H9 (cell line): ENCODE measurements around the gene CFAP61. TPM values are rescaled to one million over a fixed set of nuclear protein-coding genes. Genes with fewer than 3 reads are reported as not detected.

Experiments used
- DNase-seq: peaks from one replicate; pipeline ENCODE4 v3.0.0-alpha.2; 2017
- H2AFZ ChIP-seq: one replicate; pipeline ENCODE4 v1.6.1; 2013; ENCODE audit warnings: mild to moderate bottlenecking, low read length, control low read depth, moderate library complexity
- H2AK5ac ChIP-seq: 2 replicates; pipeline ENCODE4 v1.6.1; 2013; ENCODE audit warnings: low read length, control low read depth, mixed read lengths; ENCODE audit not compliant: insufficient read length
- H2BK120ac ChIP-seq: one replicate; pipeline ENCODE4 v1.6.1; 2013; ENCODE audit warnings: low read depth, mild to moderate bottlenecking, low read length, control low read depth, inconsistent platforms; ENCODE audit not compliant: poor library complexity, severe bottlenecking
- H2BK12ac ChIP-seq: 2 replicates; pipeline ENCODE4 v1.6.1; 2013; ENCODE audit warnings: low read length, control low read depth, mixed read lengths, low read depth; ENCODE audit not compliant: insufficient read length
- H2BK15ac ChIP-seq: 2 replicates; pipeline ENCODE4 v1.6.1; 2013; ENCODE audit warnings: low read depth, low read length, control low read depth
- H2BK20ac ChIP-seq: one replicate; pipeline ENCODE4 v1.6.1; 2013; ENCODE audit warnings: low read depth, mild to moderate bottlenecking, low read length, control low read depth, inconsistent platforms; ENCODE audit not compliant: poor library complexity, severe bottlenecking
- H2BK5ac ChIP-seq: 2 replicates; pipeline ENCODE4 v1.6.1; 2013; ENCODE audit warnings: low read length, control low read depth, mixed read lengths; ENCODE audit not compliant: insufficient read length
- H3K14ac ChIP-seq: 2 replicates; pipeline ENCODE4 v1.6.1; 2013; ENCODE audit warnings: low read length, control low read depth; ENCODE audit not compliant: insufficient read depth
- H3K18ac ChIP-seq: 2 replicates; pipeline ENCODE4 v1.6.1; 2013; ENCODE audit warnings: low read depth, mild to moderate bottlenecking, mixed read lengths, low read length, control low read depth; ENCODE audit not compliant: insufficient read length
- H3K23ac ChIP-seq: 2 replicates; pipeline ENCODE4 v1.6.1; 2013; ENCODE audit warnings: low read length, control low read depth, mixed read lengths, low read depth; ENCODE audit not compliant: insufficient read length
- H3K23me2 ChIP-seq: 2 replicates; pipeline ENCODE4 v1.6.1; 2013; ENCODE audit warnings: low read depth, mild to moderate bottlenecking, mixed read lengths, low read length, control low read depth; ENCODE audit not compliant: insufficient read length, poor library complexity, severe bottlenecking
- H3K27ac ChIP-seq: 2 replicates; pipeline ENCODE4 v1.5.1; 2013; ENCODE audit warnings: low read length, control low read depth, mixed read lengths, low read depth; ENCODE audit not compliant: insufficient read length
- H3K27me3 ChIP-seq: 2 replicates; pipeline ENCODE4 v1.6.1; 2013; ENCODE audit warnings: low read length, control low read depth, inconsistent platforms; ENCODE audit not compliant: insufficient read depth
- H3K4ac ChIP-seq: 2 replicates; pipeline ENCODE4 v1.6.1; 2013; ENCODE audit warnings: low read depth, mild to moderate bottlenecking, control low read depth, inconsistent platforms, low read length, moderate library complexity
- H3K4me1 ChIP-seq: 2 replicates; pipeline ENCODE4 v1.6.1; 2013; ENCODE audit warnings: low read length, control low read depth, inconsistent platforms; ENCODE audit not compliant: insufficient read depth
- H3K4me2 ChIP-seq: 2 replicates; pipeline ENCODE4 v1.6.1; 2013; ENCODE audit warnings: low read length, control low read depth, mixed read lengths; ENCODE audit not compliant: insufficient read length, insufficient read depth
- H3K56ac ChIP-seq: 2 replicates; pipeline ENCODE4 v1.6.1; 2013; ENCODE audit warnings: low read depth, mild to moderate bottlenecking, mixed read lengths, low read length, control low read depth; ENCODE audit not compliant: insufficient read length
- H3K79me1 ChIP-seq: 2 replicates; pipeline ENCODE4 v1.6.1; 2013; ENCODE audit warnings: low read depth, mild to moderate bottlenecking, moderate library complexity, low read length, control low read depth, inconsistent platforms; ENCODE audit not compliant: insufficient read depth, poor library complexity, severe bottlenecking
- H3K79me2 ChIP-seq: 2 replicates; pipeline ENCODE4 v1.6.1; 2013; ENCODE audit warnings: low read length, control low read depth, inconsistent platforms; ENCODE audit not compliant: insufficient read depth
- H3K9ac ChIP-seq: 2 replicates; pipeline ENCODE4 v1.6.1; 2013; ENCODE audit warnings: low read length, control low read depth, mixed read lengths; ENCODE audit not compliant: insufficient read length; ENCODE audit errors: extremely low read depth
- H3K9me3 ChIP-seq: one replicate; pipeline ENCODE4 v1.6.1; 2013; ENCODE audit warnings: low read depth, low read length, inconsistent platforms; ENCODE audit not compliant: control insufficient read depth
- H3T11ph ChIP-seq: one replicate; pipeline ENCODE4 v1.6.1; 2013; ENCODE audit warnings: mild to moderate bottlenecking, low read length, control low read depth, inconsistent platforms
- H4K20me1 ChIP-seq: one replicate; pipeline ENCODE4 v1.6.1; 2013; ENCODE audit not compliant: control insufficient read depth, insufficient read length, insufficient read depth
- H4K5ac ChIP-seq: 2 replicates; pipeline ENCODE4 v1.6.1; 2013; ENCODE audit warnings: low read depth, mild to moderate bottlenecking, mixed read lengths, low read length, control low read depth; ENCODE audit not compliant: insufficient read length
- H4K8ac ChIP-seq: replicated peaks from 2 replicates; pipeline ENCODE4 v1.6.1; 2013; ENCODE audit warnings: low read length, control low read depth, mixed read lengths, low read depth; ENCODE audit not compliant: insufficient read length
- H4K91ac ChIP-seq: 2 replicates; pipeline ENCODE4 v1.6.1; 2013; ENCODE audit warnings: low read depth, mild to moderate bottlenecking, moderate library complexity, mixed read lengths, low read length, control low read depth; ENCODE audit not compliant: insufficient read length
- H3K27ac Mint-ChIP-seq, 3 experiments: 2 replicates in 2 of 3; 3 replicates in 1 of 3; pipeline ENCODE4 v1.8.0; 2020 to 2021; ENCODE audit warnings: mixed read lengths in 3 of 3, mild to moderate bottlenecking in 1 of 3, moderate library complexity in 1 of 3
- H3K27me3 Mint-ChIP-seq: 2 replicates; pipeline ENCODE4 v1.8.0; 2021; ENCODE audit warnings: low read depth, mild to moderate bottlenecking, moderate library complexity, mixed read lengths
- H3K36me3 Mint-ChIP-seq, 3 experiments: 2 replicates in 2 of 3; 3 replicates in 1 of 3; pipeline ENCODE4 v1.8.0; 2020 to 2021; ENCODE audit warnings: low read depth in 3 of 3, mixed read lengths in 3 of 3; ENCODE audit not compliant: insufficient read depth in 1 of 3
- H3K4me1 Mint-ChIP-seq, 2 experiments: 2 replicates each; pipeline ENCODE4 v1.8.0; 2020; ENCODE audit warnings: mixed read lengths in 2 of 2
- H3K4me3 Mint-ChIP-seq, 2 experiments: 2 replicates in 1 of 2; 3 replicates in 1 of 2; pipeline ENCODE4 v1.8.0; 2020 to 2021; ENCODE audit warnings: mild to moderate bottlenecking in 2 of 2, mixed read lengths in 2 of 2, moderate library complexity in 1 of 2
- H3K9me3 Mint-ChIP-seq, 2 experiments: 2 replicates in 1 of 2; 3 replicates in 1 of 2; pipeline ENCODE4 v1.8.0; 2020; ENCODE audit warnings: mild to moderate bottlenecking in 2 of 2, mixed read lengths in 2 of 2, moderate library complexity in 1 of 2
- CTCF ChIP-seq: fragments of 200-600 bp; sonication (generic); conservative IDR thresholded peaks from 3 replicates; pipeline ENCODE4 v1.8.0; 2021; ENCODE audit warnings: antibody characterized with exemption, mild to moderate bottlenecking
- total RNA-seq: library from RNA; stranded (reverse); gene quantifications from 2 replicates; pipeline ENCODE4 v1.2.1, GENCODE V29; 2021

CFAP61 gene
- total RNA-seq, 1 experiment from 2014 or later, result 0.44 TPM

GRCh38 chr20:20228351-20228750, 176.0 kb downstream of the CFAP61 start:
- H4K20me1 ChIP-seq, result no peaks in the 10 kb centered on the region
- no peaks in the 10 kb centered on the region for H3K9me3 ChIP-seq
- H3K27me3 Mint-ChIP-seq, result no peaks in the 10 kb centered on the region; the same call in 1 of the 2 replicates
- no peak overlapping the region for H3K14ac ChIP-seq
- no peak overlapping the region for H3K9ac ChIP-seq
- no peak overlapping the region for H3K23ac ChIP-seq
- no peak overlapping the region for H3T11ph ChIP-seq
- no peak overlapping the region for H2AK5ac ChIP-seq
- TF ChIP-seq CTCF, result no peak
- DNase-seq, result no peak
- no peaks in the 10 kb centered on the region for H3K4me1 ChIP-seq
- no peak overlapping the region for H4K8ac ChIP-seq
- no peak overlapping the region for H3K56ac ChIP-seq
- no peaks in the 10 kb centered on the region for H3K23me2 ChIP-seq
- H4K5ac ChIP-seq, result no peak overlapping the region
- peaks cover 0 to 8% of the 10 kb centered on the region in 2 experiments; a peak in 3 of 5 replicates for H3K9me3 Mint-ChIP-seq
- H3K27ac Mint-ChIP-seq, result no peak overlapping the region
- H3K36me3 Mint-ChIP-seq, result peaks cover 0 to 2% (median 0%) of the 10 kb centered on the region in 3 experiments; a peak in 2 of 7 replicates
- no peak overlapping the region for H4K91ac ChIP-seq
- no peaks in the 10 kb centered on the region for H3K27me3 ChIP-seq
- no peak overlapping the region for H3K27ac ChIP-seq
- H3K4ac ChIP-seq, result no peak overlapping the region
- no peak overlapping the region for H3K4me3 Mint-ChIP-seq
- no peak overlapping the region for H2BK12ac ChIP-seq
- no peaks in the 10 kb centered on the region for H3K79me1 ChIP-seq
- no peak overlapping the region for H2AFZ ChIP-seq
- H2BK120ac ChIP-seq, result no peak overlapping the region
- H2BK20ac ChIP-seq, result no peak overlapping the region
- peaks cover 14 to 17% of the 10 kb centered on the region in 2 experiments for H3K4me1 Mint-ChIP-seq
- no peak overlapping the region for H3K18ac ChIP-seq
- no peak overlapping the region for H2BK15ac ChIP-seq
- H3K4me2 ChIP-seq, result no peak overlapping the region
- no peak overlapping the region for H2BK5ac ChIP-seq
- no peaks in the 10 kb centered on the region for H3K79me2 ChIP-seq
